DOHH2 (cell line): ENCODE results near the gene SLFN13.

Experiments used
- H3F3A ChIP-seq: fragments of 200-600 bp; sonication (generic), shearing (Covaris generic); 2 replicates; pipeline ENCODE4 v1.6.0; 2016; ENCODE audit warnings: antibody characterized with exemption, mild to moderate bottlenecking; ENCODE audit not compliant: control insufficient read depth, insufficient read depth
- H3K27ac ChIP-seq: fragments of 200-600 bp; sonication (generic); 2 replicates; pipeline ENCODE4 v1.5.1; 2014; ENCODE audit warnings: low read depth, mild to moderate bottlenecking, low read length, moderate library complexity
- H3K27me3 ChIP-seq: fragments of 200-600 bp; sonication (generic); 2 replicates; pipeline ENCODE4 v1.6.1; 2014; ENCODE audit warnings: mild to moderate bottlenecking, low read length, mixed read lengths; ENCODE audit not compliant: control insufficient read depth
- H3K36me3 ChIP-seq: fragments of 200-600 bp; sonication (generic); 2 replicates; pipeline ENCODE4 v1.6.1; 2014; ENCODE audit warnings: mild to moderate bottlenecking, low read length, moderate library complexity, mixed read lengths; ENCODE audit not compliant: control insufficient read depth
- H3K4me1 ChIP-seq: fragments of 200-600 bp; sonication (generic); 2 replicates; pipeline ENCODE4 v1.6.1; 2014; ENCODE audit warnings: mild to moderate bottlenecking, low read length, mixed read lengths; ENCODE audit not compliant: control insufficient read depth
- H3K4me2 ChIP-seq: fragments of 200-600 bp; sonication (generic); 2 replicates; pipeline ENCODE4 v1.6.0; 2014; ENCODE audit warnings: mild to moderate bottlenecking, low read length, moderate library complexity
- H3K4me3 ChIP-seq: fragments of 200-600 bp; sonication (generic); 2 replicates; pipeline ENCODE4 v1.5.1; 2014; ENCODE audit warnings: mild to moderate bottlenecking, low read length, mixed read lengths
- H3K79me2 ChIP-seq: fragments of 200-600 bp; sonication (generic); 2 replicates; pipeline ENCODE4 v1.6.1; 2014; ENCODE audit warnings: mild to moderate bottlenecking, low read length, mixed read lengths; ENCODE audit not compliant: control insufficient read depth
- H3K9me2 ChIP-seq: fragments of 200-600 bp; sonication (generic); replicated peaks from 2 replicates; pipeline ENCODE4 v1.6.1; 2014; ENCODE audit warnings: mild to moderate bottlenecking, low read length, mixed read lengths; ENCODE audit not compliant: control insufficient read depth
- H3K9me3 ChIP-seq: fragments of 200-600 bp; sonication (generic); 2 replicates; pipeline ENCODE4 v1.6.1; 2014; ENCODE audit warnings: antibody characterized with exemption, low read length, mixed read lengths; ENCODE audit not compliant: control insufficient read depth, insufficient read depth
- H4K20me1 ChIP-seq: fragments of 200-600 bp; sonication (generic); 2 replicates; pipeline ENCODE4 v1.6.0; 2014; ENCODE audit warnings: low read depth, mild to moderate bottlenecking, antibody characterized with exemption, low read length, moderate library complexity; ENCODE audit not compliant: control insufficient read depth, insufficient read depth
- CTCF ChIP-seq: fragments of 200-600 bp; sonication (generic); IDR thresholded peaks from one replicate; pipeline ENCODE4 v1.5.1; 2014; ENCODE audit warnings: antibody characterized with exemption, mild to moderate bottlenecking, low read depth, low read length; ENCODE audit not compliant: poor library complexity, severe bottlenecking
- EZH2phosphoT487 ChIP-seq: fragments of 200-600 bp; sonication (generic); IDR thresholded peaks from 2 replicates; pipeline ENCODE4 v1.6.1; 2017; ENCODE audit warnings: borderline replicate concordance, mild to moderate bottlenecking, antibody characterized with exemption, low read length, moderate library complexity, mixed read lengths

SLFN13 gene

GRCh38 chr17:35476283-35476820 lies 27.8 kb upstream of the SLFN13 start:
- no peaks in the 10 kb centered on the region for H3K4me1 ChIP-seq
- TF ChIP-seq CTCF (no peak), EZH2phosphoT487 (no peak)

GRCh38 chr17:35468475-35468874 lies 19.9 kb upstream of the SLFN13 start:
- no peaks in the 10 kb centered on the region for H3F3A ChIP-seq

More at GRCh38 chr17:35476283-35476820, 27.8 kb upstream of the SLFN13 start:
- H3K27ac ChIP-seq: no peak overlapping the region
- no peak overlapping the region for H3K4me3 ChIP-seq
- H4K20me1 ChIP-seq: no peaks in the 10 kb centered on the region
- H3K79me2 ChIP-seq: no peaks in the 10 kb centered on the region
- no peaks in the 10 kb centered on the region for H3K36me3 ChIP-seq
- peaks cover 3% of the 10 kb centered on the region; the same call in 1 of the 2 replicates for H3K27me3 ChIP-seq
- no peaks in the 10 kb centered on the region for H3K9me3 ChIP-seq
- H3K9me2 ChIP-seq: no peaks in the 10 kb centered on the region
- H3F3A ChIP-seq: no peaks in the 10 kb centered on the region
- no peak overlapping the region for H3K4me2 ChIP-seq

GRCh38 chr17:35467824-35468223 lies 19.3 kb upstream of the SLFN13 start:
- no peak overlapping the region for H3K27ac ChIP-seq
- H3K4me3 ChIP-seq: no peak overlapping the region
- H3F3A ChIP-seq: no peaks in the 10 kb centered on the region
- no peaks in the 10 kb centered on the region for H3K4me1 ChIP-seq
- H4K20me1 ChIP-seq: no peaks in the 10 kb centered on the region
- H3K4me2 ChIP-seq: no peak overlapping the region
- peaks cover 2% of the 10 kb centered on the region for H3K27me3 ChIP-seq
- no peaks in the 10 kb centered on the region for H3K9me2 ChIP-seq
- no peaks in the 10 kb centered on the region for H3K9me3 ChIP-seq
- H3K36me3 ChIP-seq: no peaks in the 10 kb centered on the region
- TF ChIP-seq EZH2phosphoT487 (no peak), CTCF (no peak)
- H3K79me2 ChIP-seq: no peaks in the 10 kb centered on the region

More at GRCh38 chr17:35468475-35468874, 19.9 kb upstream of the SLFN13 start:
- no peak overlapping the region for H3K4me2 ChIP-seq
- no peaks in the 10 kb centered on the region for H3K9me3 ChIP-seq
- no peaks in the 10 kb centered on the region for H3K36me3 ChIP-seq
- H3K27ac ChIP-seq: no peak overlapping the region
- no peaks in the 10 kb centered on the region; the same call in 1 of the 2 replicates for H3K27me3 ChIP-seq
- H3K9me2 ChIP-seq: no peaks in the 10 kb centered on the region
- H3K4me3 ChIP-seq: no peak overlapping the region
- no peaks in the 10 kb centered on the region for H4K20me1 ChIP-seq
- no peaks in the 10 kb centered on the region for H3K79me2 ChIP-seq
- TF ChIP-seq EZH2phosphoT487 (no peak), CTCF (no peak)
- H3K4me1 ChIP-seq: no peaks in the 10 kb centered on the region
